Lower leg skin (tissue), 4 donors: ENCODE results near the gene TAMALIN. TPM values are rescaled to one million over a fixed set of nuclear protein-coding genes. Genes with fewer than 3 reads are reported as not detected.

Experiments
- DNase-seq, 2 donors: peaks; one replicate each; pipeline ENCODE4 v3.0.0-alpha.2; 2019; ENCODE audit warnings: low spot score in 2 of 2
- H3K4me3 ChIP-seq: fragments of 200-600 bp; sonication (generic); 2 replicates; pipeline ENCODE4 v1.5.1; 2017; ENCODE audit warnings: mild to moderate bottlenecking, low read depth; ENCODE audit not compliant: poor library complexity, severe bottlenecking
- POLR2A ChIP-seq, 2 donors: fragments of 450-650 bp; IDR thresholded peaks; one replicate each; pipeline ENCODE4 v1.6.1; 2016 to 2017; ENCODE audit warnings: antibody characterized with exemption in 2 of 2, mild to moderate bottlenecking in 1 of 2, moderate library complexity in 1 of 2
- WGBS, 2 donors: methylation state at CpG; one replicate each; pipeline ENCODE4 v1.1.5; 2018; 5-methylcytosine and 5-hydroxymethylcytosine counted together
- intact Hi-C: fragments of 100-400 bp; cut with DNase I; formaldehyde crosslinking; loops from one replicate; pipeline ENCODE4 v1.15.0; 2023; ENCODE audit warnings: low total_unique reads
- total RNA-seq, 4 donors: library from RNA; depleted of rRNA; stranded (reverse); fragments of >200 nt; gene quantifications; one replicate each; pipeline ENCODE4 v1.1.0, GENCODE V29; 2016
- TF ChIP-seq, protein P1 (sequence below), 3 donors: fragments of 450-650 bp; IDR thresholded peaks; one replicate each; pipeline ENCODE4 v1.5.1; 2016; ENCODE audit warnings: antibody characterized with exemption in 3 of 3, mild to moderate bottlenecking in 3 of 3, moderate library complexity in 2 of 3

TAMALIN gene
- total RNA-seq, 4 donors from 2014 or later = 14.6 to 34.2 (median 25.9) TPM

DNA sequence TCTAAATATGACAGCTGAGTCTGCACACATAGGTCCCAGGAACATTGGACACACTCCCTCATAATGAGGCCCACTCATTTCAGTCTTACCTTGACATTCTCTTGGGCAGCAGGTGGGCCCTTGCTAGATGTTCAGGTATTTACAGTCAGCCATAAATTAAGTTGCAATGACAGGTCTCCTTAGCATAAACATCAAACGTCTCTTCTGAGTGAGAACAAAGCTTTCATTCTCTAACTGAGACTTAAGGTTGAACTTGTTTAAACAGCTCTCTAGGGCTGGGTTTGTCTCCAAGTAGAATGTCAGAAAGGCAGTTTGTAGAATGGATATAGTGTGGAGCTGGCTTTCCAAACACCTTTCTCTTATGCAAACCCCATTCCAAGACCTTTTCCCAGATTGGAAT lies 44.9 kb upstream of the TAMALIN start:
- no peak overlapping the region for H3K4me3 ChIP-seq
- WGBS, 2 donors = 10 to 11% methylated on average over 1 of the region's 1 CpG

DNA sequence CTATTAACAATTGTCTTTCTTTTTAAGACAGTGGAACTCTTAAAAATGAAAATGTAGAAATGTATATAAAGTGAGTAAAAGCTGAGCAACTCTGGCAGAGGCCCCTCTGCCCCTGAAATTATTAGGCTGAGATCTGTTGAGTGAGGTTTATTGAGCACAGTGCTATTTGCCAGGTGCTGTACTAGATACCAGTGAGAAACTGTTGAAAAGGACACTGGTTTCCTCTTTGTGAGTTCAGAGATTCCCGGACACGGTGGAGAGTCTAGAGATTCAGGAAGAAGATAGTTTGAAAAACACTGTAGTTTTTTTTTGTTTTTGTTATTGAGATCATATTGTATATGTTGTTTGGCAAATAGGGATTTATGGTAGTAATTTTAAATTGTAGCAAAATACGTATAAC lies 44.0 kb upstream of the TAMALIN start:
- intact Hi-C loops = no loop called here
- 57 to 59% methylated on average over 3 of the region's 3 CpGs for WGBS, 2 donors
- H3K4me3 ChIP-seq = no peak overlapping the region
- TF ChIP-seq POLR2A (IDR thresholded peaks at IDR 0.05) = no peak
- TF ChIP-seq, protein P1, sequence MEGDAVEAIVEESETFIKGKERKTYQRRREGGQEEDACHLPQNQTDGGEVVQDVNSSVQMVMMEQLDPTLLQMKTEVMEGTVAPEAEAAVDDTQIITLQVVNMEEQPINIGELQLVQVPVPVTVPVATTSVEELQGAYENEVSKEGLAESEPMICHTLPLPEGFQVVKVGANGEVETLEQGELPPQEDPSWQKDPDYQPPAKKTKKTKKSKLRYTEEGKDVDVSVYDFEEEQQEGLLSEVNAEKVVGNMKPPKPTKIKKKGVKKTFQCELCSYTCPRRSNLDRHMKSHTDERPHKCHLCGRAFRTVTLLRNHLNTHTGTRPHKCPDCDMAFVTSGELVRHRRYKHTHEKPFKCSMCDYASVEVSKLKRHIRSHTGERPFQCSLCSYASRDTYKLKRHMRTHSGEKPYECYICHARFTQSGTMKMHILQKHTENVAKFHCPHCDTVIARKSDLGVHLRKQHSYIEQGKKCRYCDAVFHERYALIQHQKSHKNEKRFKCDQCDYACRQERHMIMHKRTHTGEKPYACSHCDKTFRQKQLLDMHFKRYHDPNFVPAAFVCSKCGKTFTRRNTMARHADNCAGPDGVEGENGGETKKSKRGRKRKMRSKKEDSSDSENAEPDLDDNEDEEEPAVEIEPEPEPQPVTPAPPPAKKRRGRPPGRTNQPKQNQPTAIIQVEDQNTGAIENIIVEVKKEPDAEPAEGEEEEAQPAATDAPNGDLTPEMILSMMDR (IDR thresholded peaks at IDR 0.05) = no peak
- peak in 1 of 2 donors; percentile 1 for DNase-seq

More for the DNA sequence above, 44.9 kb upstream of the TAMALIN start:
- intact Hi-C loops = no loop called here
- no peak for TF ChIP-seq POLR2A (IDR thresholded peaks at IDR 0.05)
- TF ChIP-seq, protein P1 (IDR thresholded peaks at IDR 0.05) = no peak
- peak in 1 of 2 donors; percentile 43 for DNase-seq

DNA sequence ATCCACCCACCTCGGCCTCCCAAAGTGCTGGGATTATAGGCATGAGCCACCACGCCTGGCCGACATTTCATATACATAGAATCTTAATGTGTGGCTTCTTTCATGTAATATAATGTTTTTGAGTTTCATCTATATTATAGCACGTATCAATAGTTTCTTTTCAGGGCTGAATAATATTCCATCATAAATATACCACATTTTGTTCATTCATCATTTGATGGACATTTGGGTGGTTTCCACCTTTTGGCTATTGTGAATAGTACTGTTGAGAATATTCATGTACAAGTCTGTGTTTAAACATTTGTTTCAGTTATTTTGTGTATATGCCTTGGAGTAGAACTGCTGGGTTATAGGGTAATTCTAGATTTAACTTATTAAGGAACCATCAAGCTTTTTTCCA lies 43.3 kb upstream of the TAMALIN start:
- no peak for DNase-seq

DNA sequence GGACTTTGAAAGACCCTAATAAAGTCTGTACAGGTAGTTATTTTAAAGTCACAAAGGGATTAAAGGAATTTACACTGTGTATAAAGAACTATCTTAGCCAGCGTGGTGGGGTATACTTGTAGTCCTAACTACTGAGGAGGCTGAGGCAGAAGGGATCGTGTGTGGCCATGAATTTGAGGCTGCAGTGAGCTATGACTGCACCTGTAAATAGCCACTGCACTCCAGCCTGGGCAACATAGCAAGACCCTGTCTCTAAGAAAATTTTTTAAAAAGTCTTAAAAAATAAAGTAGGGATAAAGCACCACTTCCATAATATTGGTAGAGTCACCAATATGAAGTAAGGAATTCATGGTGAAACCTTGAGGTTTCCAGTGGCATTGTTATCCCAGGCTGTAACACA lies 37.1 kb upstream of the TAMALIN start:
- DNase-seq = peak in 1 of 2 donors; percentile 4
- TF ChIP-seq, protein P1 (IDR thresholded peaks at IDR 0.05) = no peak
- TF ChIP-seq POLR2A (IDR thresholded peaks at IDR 0.05) = no peak
- WGBS, 2 donors = 93 to 95% methylated on average over 2 of the region's 2 CpGs
- intact Hi-C loops = no loop called here
- no peak overlapping the region for H3K4me3 ChIP-seq

More for the DNA sequence above, 43.3 kb upstream of the TAMALIN start:
- intact Hi-C loops = no loop called here
- WGBS, 2 donors = 93 to 100% methylated on average over 4 of the region's 4 CpGs
- no peak overlapping the region for H3K4me3 ChIP-seq
- no peak for TF ChIP-seq POLR2A (IDR thresholded peaks at IDR 0.05)
- TF ChIP-seq, protein P1 (IDR thresholded peaks at IDR 0.05) = no peak

DNA sequence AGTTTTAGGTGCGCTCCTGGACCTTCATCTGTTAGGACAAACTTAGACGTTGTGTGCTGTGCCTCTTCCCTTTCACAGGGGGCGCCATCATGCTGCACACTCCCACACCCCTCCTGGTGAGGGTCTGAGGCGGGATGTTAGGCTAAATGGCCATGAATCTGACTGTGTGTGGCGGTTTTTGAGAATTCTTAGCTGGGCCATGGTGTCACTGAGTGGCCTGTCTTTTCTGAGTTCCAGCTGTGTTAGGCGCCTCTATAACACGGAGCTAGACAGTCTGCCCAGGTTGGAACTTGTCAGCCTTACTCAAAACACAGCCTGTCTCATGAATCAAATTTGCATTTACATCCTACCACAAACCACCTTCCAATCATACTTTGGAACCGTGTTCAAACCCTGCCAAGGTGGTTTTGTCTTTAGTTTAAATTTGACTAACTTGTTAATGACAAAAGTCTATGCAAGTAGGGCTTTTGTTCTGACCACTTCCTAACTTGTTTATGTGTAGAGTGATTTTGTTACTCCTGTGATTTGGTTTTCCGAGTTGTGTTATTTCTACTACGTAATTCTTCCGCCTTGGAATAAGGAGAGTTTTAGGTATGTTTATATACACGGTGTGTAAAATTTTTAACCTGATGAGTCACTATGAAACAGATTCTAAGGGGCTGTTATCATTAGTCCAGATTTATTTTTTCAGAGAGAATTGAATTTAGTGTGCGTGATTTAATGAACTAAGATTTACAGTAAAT lies 35.7 kb upstream of the TAMALIN start:
- H3K4me3 ChIP-seq = no peak overlapping the region
- 53 to 61% methylated on average over 13 of the region's 13 CpGs for WGBS, 2 donors
- DNase-seq = no peak
- TF ChIP-seq, protein P1 (IDR thresholded peaks at IDR 0.05) = no peak
- TF ChIP-seq POLR2A (IDR thresholded peaks at IDR 0.05) = no peak
- intact Hi-C loops = no loop called here
